GM19023 (cell line): Measurements from ENCODE around the gene KCNJ9.

Source experiments
- ATAC-seq: cut with Tn5 transposase; IDR thresholded peaks from one replicate; pipeline ENCODE4 v1.9.1; 2021; ENCODE audit warnings: mild to moderate bottlenecking, moderate library complexity; ENCODE audit not compliant: unreplicated experiment

The KCNJ9 gene

GRCh38 chr1:160086456-160086892 is 5.1 kb downstream of the KCNJ9 start:
- ATAC-seq: no peak

DNA sequence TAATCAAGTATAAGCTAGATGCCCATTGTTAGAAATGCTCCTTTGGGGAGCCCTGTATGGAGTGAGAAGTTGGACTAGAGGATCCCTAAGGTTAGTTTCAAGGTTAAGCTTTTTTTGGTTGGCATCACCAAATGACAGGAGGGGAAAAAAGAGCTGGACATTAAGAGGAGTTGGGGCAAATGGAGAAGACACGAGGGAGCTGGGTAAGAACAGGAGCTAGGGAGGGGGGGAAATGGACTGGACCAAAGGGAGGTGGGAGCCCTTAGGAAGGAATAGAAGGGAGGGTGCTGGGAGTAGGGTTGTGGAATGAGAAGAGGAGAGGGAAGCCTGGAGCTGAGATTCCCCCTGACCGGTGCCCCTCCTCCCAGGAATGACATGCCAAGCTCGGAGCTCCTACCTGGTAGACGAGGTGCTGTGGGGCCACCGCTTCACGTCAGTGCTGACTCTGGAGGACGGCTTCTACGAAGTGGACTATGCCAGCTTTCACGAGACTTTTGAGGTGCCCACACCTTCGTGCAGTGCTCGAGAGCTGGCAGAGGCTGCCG is 5.9 kb downstream of the KCNJ9 start:
- ATAC-seq: no peak

DNA sequence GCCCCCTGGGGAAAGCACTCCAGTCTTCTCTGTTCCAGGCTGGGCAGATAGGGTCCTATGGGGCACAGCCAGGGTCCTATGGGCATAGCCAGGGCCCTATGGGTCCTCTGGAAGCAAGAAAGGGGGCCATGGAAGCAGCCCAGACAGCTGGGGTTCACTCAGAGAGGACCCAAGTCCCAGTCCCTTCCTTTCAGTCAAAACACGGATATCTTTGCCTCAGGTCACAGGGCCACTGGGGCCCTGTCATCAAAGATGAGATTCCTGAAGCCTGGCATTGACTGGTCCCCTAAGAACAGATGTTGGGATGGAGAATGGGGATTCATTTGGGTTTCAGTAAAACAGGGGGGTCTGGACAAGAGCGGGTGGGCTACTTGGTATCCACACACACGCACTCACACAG is 8.5 kb downstream of the KCNJ9 start:
- ATAC-seq: no peak

DNA sequence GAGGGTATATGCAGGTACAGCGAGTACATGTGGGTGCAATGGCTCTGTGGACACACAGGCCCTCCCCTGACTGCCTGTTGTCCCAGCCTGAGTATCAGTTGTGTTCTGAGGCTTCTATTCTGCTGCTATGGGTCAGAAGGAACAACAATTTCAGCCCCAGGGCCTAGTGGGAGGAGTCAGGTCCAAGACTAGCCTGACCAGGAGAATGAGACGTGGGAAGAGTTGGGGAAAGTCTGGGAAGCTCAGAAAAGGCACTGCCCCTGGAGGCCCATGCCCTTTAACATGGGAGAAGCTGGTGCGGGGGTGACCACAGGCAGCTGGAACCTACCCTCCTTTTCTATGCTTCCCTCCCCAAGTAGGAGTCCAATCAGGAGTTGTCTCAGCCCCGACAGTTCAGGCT is 9.4 kb downstream of the KCNJ9 start:
- ATAC-seq: no peak

DNA sequence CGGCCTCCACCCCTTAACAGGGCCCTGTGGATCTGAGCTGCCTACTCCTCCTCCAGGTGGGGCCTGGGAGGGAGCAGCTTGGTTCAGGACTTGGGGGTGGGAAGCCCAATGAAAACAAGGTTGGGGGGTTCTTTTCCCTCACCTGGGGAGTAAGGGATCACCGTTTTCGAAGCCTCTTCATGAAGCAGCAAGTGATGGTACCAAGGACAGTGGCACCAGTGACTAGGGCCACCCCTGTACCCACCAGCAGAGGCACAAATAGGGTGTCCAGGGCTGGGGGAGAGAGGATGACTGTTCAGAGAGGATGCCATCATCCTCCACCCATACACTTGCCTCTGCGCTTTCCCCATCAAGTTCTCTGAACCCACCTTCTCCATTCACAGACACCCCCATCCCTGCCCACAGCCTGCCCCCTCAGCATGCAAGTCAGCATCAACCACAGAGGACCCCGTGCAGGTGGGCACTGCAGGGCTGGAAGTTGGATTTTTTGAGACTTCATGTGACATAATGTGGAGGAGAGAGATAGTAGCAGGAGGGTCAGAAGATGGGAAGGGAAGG is 10.4 kb downstream of the KCNJ9 start:
- no peak for ATAC-seq

DNA sequence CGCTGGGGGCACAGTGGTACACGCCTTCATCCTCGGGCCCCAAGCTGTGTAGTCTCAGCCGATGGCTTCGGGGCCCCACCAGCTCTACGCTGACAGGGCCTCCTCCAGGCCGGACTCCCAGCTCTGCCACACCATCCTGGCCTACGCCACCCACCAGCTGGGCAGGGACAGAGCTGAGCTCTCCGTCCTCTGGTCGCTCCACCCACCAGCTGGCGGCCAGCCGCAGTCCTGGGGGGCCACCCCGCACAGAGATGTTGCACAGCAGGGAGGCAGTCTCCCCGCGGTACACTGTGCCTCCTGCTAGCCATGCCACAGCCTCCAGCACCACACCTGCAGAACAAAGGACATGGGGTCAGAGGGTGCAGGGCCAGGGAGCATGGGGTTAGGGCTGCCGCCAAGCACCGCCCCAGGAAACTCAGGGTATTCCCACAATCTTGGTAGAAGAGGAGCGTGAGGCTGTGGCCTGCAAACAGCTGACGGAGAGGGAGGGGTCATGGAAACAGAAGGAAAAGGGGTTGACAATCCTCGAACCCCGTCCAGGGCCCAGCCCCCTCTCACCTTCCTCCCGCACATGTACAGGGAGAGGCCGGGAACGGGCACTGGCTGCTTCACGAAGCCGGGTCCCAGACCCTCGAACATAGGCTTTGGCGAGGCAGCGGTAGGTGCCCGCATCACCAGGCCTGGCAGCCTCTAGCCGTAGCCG is 11.2 kb downstream of the KCNJ9 start:
- no peak for ATAC-seq

- no peak for ATAC-seq
These were observed 11.7 kb downstream of the KCNJ9 start for GRCh38 chr1:160093069-160093395.

- no peak for ATAC-seq
These were observed 12.4 kb downstream of the KCNJ9 start for GRCh38 chr1:160093624-160094290.

DNA sequence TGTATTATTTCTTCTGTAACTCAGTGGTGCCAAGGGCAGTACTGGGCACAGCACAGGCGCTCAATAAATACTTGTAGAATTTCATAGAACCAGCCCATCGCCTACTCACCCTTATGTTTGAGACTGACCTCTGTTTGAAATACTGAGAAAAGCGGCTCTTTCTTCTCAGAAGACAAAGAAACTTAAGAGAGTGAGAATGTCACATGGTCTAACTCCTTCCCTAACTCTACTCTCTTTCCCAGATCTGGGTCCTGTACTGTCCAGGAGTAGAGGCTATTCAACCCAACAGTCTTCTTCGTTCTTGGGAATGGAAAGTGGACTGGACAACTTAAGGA is 12.9 kb downstream of the KCNJ9 start:
- no peak for ATAC-seq

DNA sequence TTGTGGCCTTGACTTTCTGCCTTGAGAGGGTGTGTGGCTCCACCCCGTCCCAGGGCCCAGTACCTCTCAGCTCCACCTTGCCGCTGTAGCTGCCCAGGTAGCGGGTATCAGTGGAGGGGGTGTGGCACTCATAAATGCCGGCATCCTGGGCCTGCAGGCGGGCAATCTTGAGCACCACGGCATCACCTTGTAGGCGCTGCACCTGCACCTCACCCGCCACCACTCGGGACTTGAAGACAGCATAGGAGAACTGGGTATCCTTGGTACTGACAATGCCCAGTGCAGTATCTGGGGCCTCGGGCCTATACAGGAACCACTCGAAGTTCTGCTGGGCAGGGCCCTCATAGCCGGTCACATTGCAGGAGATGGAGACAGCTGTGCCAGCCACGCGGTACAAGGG is 13.5 kb downstream of the KCNJ9 start:
- ATAC-seq: no peak

- ATAC-seq: no peak
These were observed 14.2 kb downstream of the KCNJ9 start for GRCh38 chr1:160095382-160096105.

DNA sequence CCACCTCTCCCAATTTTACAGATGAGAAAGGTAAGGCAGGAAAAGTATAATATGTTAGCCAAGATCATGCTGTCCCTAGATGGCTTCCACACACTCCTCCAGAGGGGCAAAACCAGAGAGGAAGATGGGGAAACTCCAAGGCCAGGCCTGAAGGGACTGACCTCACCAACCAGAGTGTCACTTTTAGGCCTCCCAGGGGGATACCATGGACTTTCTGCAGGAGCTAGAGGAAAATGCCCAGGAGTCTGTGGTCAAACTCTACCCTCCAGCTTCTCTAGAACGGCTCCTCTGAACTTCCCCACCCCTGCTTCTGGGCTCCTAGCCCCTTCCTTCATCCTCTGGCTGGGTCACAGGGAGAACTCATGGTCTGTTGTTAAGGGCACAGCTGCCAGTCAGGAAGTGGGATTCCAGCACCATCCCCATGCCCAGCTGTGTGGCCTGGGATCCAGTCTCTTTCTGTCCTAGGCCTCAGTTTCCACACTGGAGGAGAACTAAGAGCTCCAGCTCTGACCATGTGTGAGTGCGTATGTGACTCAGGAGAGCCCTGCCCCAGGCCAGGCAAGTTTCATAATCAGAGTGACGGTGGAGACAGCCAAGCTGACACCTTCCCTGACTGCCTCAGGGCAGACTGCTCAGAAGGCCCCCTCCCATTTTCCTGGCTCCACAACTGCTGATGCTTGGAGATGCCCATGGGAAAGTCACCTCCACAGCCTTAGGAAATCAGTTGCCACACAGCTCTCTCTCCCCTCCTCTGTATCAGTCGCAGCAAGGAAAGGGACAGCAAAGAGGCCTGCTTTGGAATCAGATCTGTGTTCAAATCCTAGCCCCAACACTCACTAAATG is 15.2 kb downstream of the KCNJ9 start:
- ATAC-seq: no peak

DNA sequence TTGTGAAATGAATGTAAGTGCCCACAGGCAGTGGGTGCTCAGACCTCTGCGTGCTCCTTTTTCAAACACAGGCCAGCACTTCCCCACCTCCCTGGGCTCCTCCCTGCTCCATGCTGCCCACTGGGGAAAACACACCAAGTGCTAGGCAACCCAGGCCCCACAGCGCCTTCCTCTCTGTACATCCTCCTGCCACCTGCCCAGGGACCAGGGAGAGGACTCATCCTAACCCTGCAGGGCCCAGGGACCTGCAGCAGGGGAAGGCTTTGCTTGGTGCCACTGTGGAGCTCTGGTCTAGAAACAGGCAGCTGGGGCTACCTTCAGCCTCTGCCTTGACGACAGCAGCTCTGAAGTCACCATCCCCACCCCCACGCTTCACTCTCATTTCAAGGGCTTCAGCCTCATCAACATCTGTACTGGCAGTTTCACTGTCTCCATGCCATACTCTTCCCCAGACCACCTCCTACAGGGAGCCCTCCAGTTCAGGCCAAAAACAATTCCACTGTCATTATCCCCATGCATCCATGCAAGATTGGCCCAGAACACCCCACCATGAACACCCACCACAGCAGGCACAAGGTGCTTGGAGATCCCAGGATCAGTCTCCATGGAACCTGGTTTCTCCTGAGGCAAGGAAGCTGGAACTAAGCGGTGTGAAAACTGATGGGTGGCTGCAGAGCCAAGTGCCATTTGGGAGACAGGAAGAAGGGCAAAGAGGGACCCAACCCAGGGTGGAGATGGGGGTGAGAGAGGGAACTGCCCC is 16.0 kb downstream of the KCNJ9 start:
- ATAC-seq: no peak

GRCh38 chr1:160097911-160098851 is 16.8 kb downstream of the KCNJ9 start, which contains the start of gene IGSF8:
TSS of gene IGSF8 (minus strand) at chr1:160098619. CDS start at chr1:160098472, 147 bp downstream.
- ATAC-seq: peak; percentile 55

GRCh38 chr1:160098852-160099561 is 17.7 kb downstream of the KCNJ9 start:
- ATAC-seq: peak; percentile 82

DNA sequence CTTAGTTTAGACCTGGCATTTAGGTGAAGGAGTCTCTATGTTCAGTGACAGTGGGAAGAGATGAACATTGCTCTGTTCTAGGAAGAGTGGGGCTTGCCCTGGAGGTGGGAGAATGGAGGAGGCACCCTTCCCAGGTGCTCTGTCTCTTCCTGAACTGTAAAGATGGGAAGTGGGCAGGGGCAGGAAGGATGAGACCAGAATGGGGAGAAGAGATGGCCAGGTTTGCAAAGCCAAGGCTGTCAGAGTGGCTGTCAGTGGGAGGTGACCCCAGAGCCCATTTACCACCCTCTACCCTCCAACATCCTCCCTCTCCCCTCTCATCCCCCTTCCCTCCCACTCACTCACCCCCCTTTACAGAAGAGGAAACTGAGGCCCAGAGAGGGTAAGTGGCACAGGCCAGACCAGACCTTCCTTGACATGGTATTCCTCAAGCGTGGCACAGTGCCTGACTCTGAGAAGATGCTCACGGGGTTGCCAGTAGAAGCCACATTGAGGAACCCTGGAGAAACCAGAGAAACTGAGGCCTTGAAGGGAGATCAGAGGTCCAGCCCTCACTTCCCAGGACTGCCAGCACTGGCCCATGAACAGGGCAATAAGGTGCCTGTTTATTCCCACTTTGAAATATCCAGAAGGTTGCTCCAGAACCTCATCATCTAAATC is 18.5 kb downstream of the KCNJ9 start:
- ATAC-seq: no peak

GRCh38 chr1:160101037-160101716 is 19.8 kb downstream of the KCNJ9 start:
- peak; percentile 32 for ATAC-seq
